K562 (cell line): ENCODE measurements around the gene ITIH3. TPM values are rescaled to one million over a fixed set of nuclear protein-coding genes. Genes with fewer than 3 reads are reported as not detected.
"Not testable (repeated sequence)": the region's sequence is repeated elsewhere in the genome, so short reads cannot be mapped to it uniquely, and the experiment has no call there.

Experiments used
- ATAC-seq: fragments of 200-7000 bp; cut with Tn5 transposase; 3 replicates; pipeline ENCODE4 v1.9.1; 2020; ENCODE audit warnings: moderate library complexity
- BruUV-seq: library from RNA; stranded (reverse); fragments of 400-500 nt; replicated peaks from 2 replicates; lab custom pipeline; 2021; lab: Mats Ljungman, UMichigan
- CTCF ChIA-PET: fragments of 300-600 bp; formaldehyde crosslinking; extraction: SDS; loops from one replicate; lab custom pipeline; 2021; ENCODE audit warnings: low intra/inter-chr PET ratio; lab: Yijun Ruan, JAX
- POLR2A ChIA-PET: fragments of 300-600, 350-650 bp; sonication (Branson Sonifier 250); formaldehyde crosslinking; extraction: SDS; loops from one replicate; lab custom pipeline; 2021; ENCODE audit warnings: antibody characterized with exemption, inconsistent platforms; lab: Yijun Ruan, JAX
- DNase-seq, 4 experiments: peaks; one replicate each; pipeline versions ENCODE4 v3.0.0 to v3.0.0-alpha.2; 2011 to 2018; ENCODE audit warnings: low spot score in 3 of 4, mixed read lengths in 3 of 4; ENCODE audit errors: extremely low read depth in 1 of 4
- FAIRE-seq: peaks from 2 replicates; lab custom pipeline; 2011; peaks lifted over from hg19 to GRCh38; lab: Jason Lieb, UNC
- H2AFZ ChIP-seq: 2 replicates; pipeline ENCODE4 v1.6.0; 2011; ENCODE audit warnings: low read depth, low read length, control low read depth, inconsistent platforms
- H3K27ac ChIP-seq: fragments of 200-600 bp; 3 replicates; pipeline ENCODE4 v1.8.0; 2011; ENCODE audit warnings: low read depth, mild to moderate bottlenecking, control low read depth, inconsistent platforms, low read length, moderate library complexity, mixed read lengths; ENCODE audit errors: extremely low read depth
- H3K27me3 ChIP-seq, 2 experiments: fragments of 300-600 bp in 1 of 2; 2 replicates in 1 of 2; 3 replicates in 1 of 2; pipeline versions ENCODE4 v1.6.0 to v1.8.0; 2011; ENCODE audit warnings: inconsistent platforms in 2 of 2, low read length in 2 of 2, mild to moderate bottlenecking in 1 of 2, mixed read lengths in 1 of 2, moderate library complexity in 1 of 2; ENCODE audit not compliant: control insufficient read depth in 2 of 2, insufficient read depth in 2 of 2
- H3K36me3 ChIP-seq: fragments of 300-600 bp; 3 replicates; pipeline ENCODE4 v1.8.0; 2011; ENCODE audit warnings: mild to moderate bottlenecking, low read length, inconsistent platforms; ENCODE audit not compliant: control insufficient read depth, insufficient read depth
- H3K4me1 ChIP-seq, 2 experiments: fragments of 200-600 bp in 1 of 2; replicated peaks in 1 of 2; 2 replicates in 1 of 2; 3 replicates in 1 of 2; pipeline versions ENCODE4 v1.5.1 to v1.8.0; 2011; ENCODE audit warnings: inconsistent platforms in 2 of 2, low read length in 2 of 2, mild to moderate bottlenecking in 1 of 2, mixed read lengths in 1 of 2, moderate library complexity in 1 of 2; ENCODE audit not compliant: control insufficient read depth in 2 of 2, insufficient read depth in 2 of 2
- H3K4me2 ChIP-seq: 2 replicates; pipeline ENCODE4 v1.6.1; 2011; ENCODE audit warnings: low read length, control low read depth, inconsistent platforms, mixed read lengths; ENCODE audit not compliant: insufficient read depth
- H3K4me3 ChIP-seq: fragments of 200-600 bp; sonication (generic), shearing (Covaris generic); 2 replicates; pipeline ENCODE4 v1.5.1; 2016; ENCODE audit warnings: control low read depth, inconsistent platforms
- H3K79me2 ChIP-seq: fragments of 200-600 bp; 3 replicates; pipeline ENCODE4 v1.8.0; 2011; ENCODE audit warnings: low read length, inconsistent platforms; ENCODE audit not compliant: control insufficient read depth, insufficient read depth
- H3K9ac ChIP-seq, 2 experiments: 2 replicates each; pipeline versions ENCODE4 v1.6.0 to v1.6.1; 2011; ENCODE audit warnings: low read depth in 2 of 2, low read length in 2 of 2, control low read depth in 1 of 2, inconsistent platforms in 1 of 2, mild to moderate bottlenecking in 1 of 2, mixed read lengths in 1 of 2; ENCODE audit not compliant: insufficient read depth in 1 of 2
- H3K9me1 ChIP-seq: one replicate; pipeline ENCODE4 v1.6.0; 2011; ENCODE audit warnings: inconsistent platforms, mild to moderate bottlenecking, low read length, moderate library complexity; ENCODE audit not compliant: control insufficient read depth, insufficient read depth
- H3K9me3 ChIP-seq: replicated peaks from 2 replicates; pipeline ENCODE4 v1.5.1; 2011; ENCODE audit warnings: low read depth, low read length, inconsistent platforms; ENCODE audit not compliant: control insufficient read depth, insufficient read depth
- H4K20me1 ChIP-seq: replicated peaks from 2 replicates; pipeline ENCODE4 v1.6.1; 2011; ENCODE audit warnings: low read length, inconsistent platforms, mixed read lengths; ENCODE audit not compliant: control insufficient read depth, insufficient read depth
- BDP1 ChIP-seq: IDR thresholded peaks from 3 replicates; pipeline ENCODE4 v1.6.1; 2011; ENCODE audit not compliant: insufficient read length, insufficient read depth
- STAT5A ChIP-seq: IDR thresholded peaks from 2 replicates; pipeline ENCODE4 v1.6.1; 2012; ENCODE audit warnings: low read length, inconsistent platforms, borderline replicate concordance
- VEZF1 ChIP-seq: fragments of 200-800 bp; sonication (Bioruptor generic); IDR thresholded peaks from 2 replicates; pipeline ENCODE4 v1.6.1; 2017; ENCODE audit warnings: missing genetic modification characterization, missing compliant biosample characterization
- WGBS: fragments of 100-300 bp; shearing (Covaris generic); methylation state at CpG from one replicate; pipeline ENCODE4 v1.1.6; 2016; ENCODE audit warnings: low coverage, mixed read lengths; ENCODE audit not compliant: insufficient coverage; ENCODE audit errors: missing lambda C conversion rate; 5-methylcytosine and 5-hydroxymethylcytosine counted together
- in situ Hi-C: fragments of 300-500 bp; cut with MboI; formaldehyde crosslinking; loops from 4 replicates; pipeline ENCODE4 v1.15.0; 2018; ENCODE audit warnings: inconsistent platforms, mixed read lengths
- intact Hi-C: fragments of 100-400 bp; cut with micrococcal nuclease; formaldehyde crosslinking; loops from 2 replicates; pipeline ENCODE4 v1.14.2; 2022
- polyA plus RNA-seq, 8 experiments: library from polyadenylated mRNA; depleted of rRNA in 4 of 8; stranded (reverse) in 5 of 8; unstranded in 3 of 8; fragments of >200 nt; fragmentation: Nextera tagmentation in 2 of 8; fragmentation: Illumina TruSeq in 1 of 8; extraction: Ambion mirVana in 2 of 8; extraction: Trizol in 1 of 8; gene quantifications; 2 replicates each; pipeline versions ENCODE4 v1.2.1 to v1.2.3, GENCODE V29; 2011 to 2014; ENCODE audit warnings: inconsistent platforms in 1 of 8, missing spikeins in 1 of 8
- total RNA-seq, 7 experiments: library from RNA; depleted of rRNA in 6 of 7; stranded (reverse); fragments of >200 nt in 6 of 7; fragmentation: Illumina TruSeq in 2 of 7; extraction: Trizol in 2 of 7; gene quantifications; 2 replicates each; pipeline versions ENCODE4 v1.2.1 to v1.2.3, GENCODE V29; 2011 to 2021; ENCODE audit warnings: low replicate concordance in 1 of 7

The ITIH3 gene
- total and polyA plus RNA-seq, 9 of the 15 experiments (the other 6 are each of a cell fraction or from before 2014, with no cell fraction given): 0.07 to 0.35 TPM; not detected in 7

GRCh38 chr3:52775877-52776276 lies 18.7 kb upstream of the ITIH3 start (continued):
- no peak for TF ChIP-seq BDP1
- TF ChIP-seq VEZF1 (CRISPR knock-in tag): no peak
- TF ChIP-seq STAT5A: no peak

- CTCF ChIA-PET, H3K9me1 ChIP-seq, DNase-seq, ATAC-seq, FAIRE-seq, H3K27ac ChIP-seq, H3K4me3 ChIP-seq, in situ Hi-C loops, H4K20me1 ChIP-seq, H3K36me3 ChIP-seq, intact Hi-C loops, H3K79me2 ChIP-seq, POLR2A ChIA-PET, H3K4me1 ChIP-seq, H2AFZ ChIP-seq, H3K9me3 ChIP-seq, BruUV-seq, H3K9ac ChIP-seq, H3K4me2 ChIP-seq: not testable (repeated sequence)
- H3K27me3 ChIP-seq: peaks cover 0 to 10% of the 10 kb centered on the region in 2 experiments; a peak in 1 of 5 replicates
- WGBS: 35% methylated on average over 4 of the region's 6 CpGs
These were observed 18.1 kb upstream of the ITIH3 start for GRCh38 chr3:52776486-52776885.
